Uterus (tissue), 4 donors: ENCODE results near the gene ANO8. TPM values are rescaled to one million over a fixed set of nuclear protein-coding genes. Genes with fewer than 3 reads are reported as not detected.

Experiments
- DNase-seq, 2 donors: peaks; one replicate each; pipeline ENCODE4 v3.0.0-alpha.2; 2019 to 2020
- H3K27ac ChIP-seq, 2 donors: fragments of 200-600 bp; sonication (generic); 1 replicate in 1 of 2; 2 replicates in 1 of 2; pipeline ENCODE4 v1.5.1; 2016 to 2018
- H3K27me3 ChIP-seq, 2 donors: fragments of 200-600 bp; sonication (generic); one replicate each; pipeline ENCODE4 v1.5.1; 2018 to 2019; ENCODE audit warnings: control low read depth in 1 of 2
- H3K36me3 ChIP-seq, 2 donors: fragments of 200-600 bp; sonication (generic); one replicate each; pipeline ENCODE4 v1.5.1; 2019; ENCODE audit warnings: control low read depth in 1 of 2
- H3K4me1 ChIP-seq, 2 donors: fragments of 200-600 bp; sonication (generic); one replicate each; pipeline ENCODE4 v1.5.1; 2018 to 2019; ENCODE audit warnings: control low read depth in 1 of 2
- H3K4me3 ChIP-seq, 2 donors: fragments of 200-600 bp; sonication (generic); 1 replicate in 1 of 2; 2 replicates in 1 of 2; pipeline ENCODE4 v1.5.1; 2018 to 2019; ENCODE audit warnings: mild to moderate bottlenecking in 1 of 2
- H3K9me3 ChIP-seq, 2 donors: fragments of 200-600 bp; sonication (generic); one replicate each; pipeline ENCODE4 v1.5.1; 2019; ENCODE audit warnings: control low read depth in 1 of 2
- CTCF ChIP-seq, 4 experiments: fragments of 200-600 bp in 2 of 4; fragments of 450-650 bp in 2 of 4; sonication (generic) in 2 of 4; IDR thresholded peaks; one replicate each; pipeline ENCODE4 v1.5.1; 2016 to 2019; ENCODE audit warnings: antibody characterized with exemption in 4 of 4, mild to moderate bottlenecking in 2 of 4, moderate library complexity in 1 of 4
- POLR2A ChIP-seq, 2 donors: fragments of 450-650 bp; IDR thresholded peaks; one replicate each; pipeline ENCODE4 v1.6.1; 2016; ENCODE audit warnings: antibody characterized with exemption in 2 of 2, mild to moderate bottlenecking in 1 of 2, moderate library complexity in 1 of 2
- intact Hi-C: fragments of 100-400 bp; cut with DNase I; formaldehyde crosslinking; loops from one replicate; pipeline ENCODE4 v1.15.1; 2023; ENCODE audit warnings: low total_unique reads
- total RNA-seq, 4 donors: library from RNA; depleted of rRNA in 3 of 4; stranded (reverse); fragments of >200 nt in 3 of 4; gene quantifications; one replicate each; pipeline versions ENCODE4 v1.1.0 to v1.2.4, GENCODE V29; 2014 to 2023
- donor health status: DM: yes; HTN: yes; CAD: no.

The ANO8 gene
- total RNA-seq, 4 donors from 2014 or later = 0.51 to 12.6 (median 7.6) TPM

- TF ChIP-seq POLR2A (IDR thresholded peaks at IDR 0.05) (no peak), CTCF (IDR thresholded peaks at IDR 0.05) (no peak)
- Histone ChIP-seq H3K27me3 (peaks cover 0 to 2% of the 10 kb centered on the region in 2 donors), H3K9me3 (no peaks in the 10 kb centered on the region), H3K36me3 (no peaks in the 10 kb centered on the region), H3K4me1 (peaks cover 0 to 18% of the 10 kb centered on the region in 2 donors), H3K27ac (no peak overlapping the region), H3K4me3 (no peak overlapping the region)
- intact Hi-C loops = no loop called here
- DNase-seq = no peak
Observed at GRCh38 chr19:17323964-17324332, 10.7 kb downstream of the ANO8 start.

- Histone ChIP-seq H3K27me3 (no peaks in the 10 kb centered on the region), H3K36me3 (no peaks in the 10 kb centered on the region), H3K4me1 (peaks cover 0 to 13% of the 10 kb centered on the region in 2 donors), H3K9me3 (no peaks in the 10 kb centered on the region), H3K27ac (no peak overlapping the region), H3K4me3 (no peak overlapping the region)
- DNase-seq = no peak
- intact Hi-C loops = no loop called here
- TF ChIP-seq CTCF (IDR thresholded peaks at IDR 0.05) (no peak), POLR2A (IDR thresholded peaks at IDR 0.05) (no peak)
Observed at GRCh38 chr19:17323300-17323963, 11.2 kb downstream of the ANO8 start.

- Histone ChIP-seq H3K4me1 (peaks cover 0 to 8% of the 10 kb centered on the region in 2 donors), H3K9me3 (no peaks in the 10 kb centered on the region), H3K27me3 (no peaks in the 10 kb centered on the region), H3K36me3 (no peaks in the 10 kb centered on the region), H3K27ac (no peak overlapping the region), H3K4me3 (no peak overlapping the region)
- TF ChIP-seq CTCF (IDR thresholded peaks at IDR 0.05) (no peak), POLR2A (IDR thresholded peaks at IDR 0.05) (no peak)
- peak in 1 of 2 donors; percentile 24 for DNase-seq
- intact Hi-C loops = no loop called here
Observed at GRCh38 chr19:17322854-17323253, 11.8 kb downstream of the ANO8 start.

- no peak overlapping the region for H3K27ac ChIP-seq
- H3K36me3 ChIP-seq = no peaks in the 10 kb centered on the region
- TF ChIP-seq POLR2A (IDR thresholded peaks at IDR 0.05) (no peak), CTCF (IDR thresholded peaks at IDR 0.05) (no peak)
- no peaks in the 10 kb centered on the region for H3K9me3 ChIP-seq
- H3K4me3 ChIP-seq = no peak overlapping the region
- peaks cover 0 to 8% of the 10 kb centered on the region in 2 donors for H3K4me1 ChIP-seq
- DNase-seq = no peak
- no peaks in the 10 kb centered on the region for H3K27me3 ChIP-seq
- intact Hi-C loops = no loop called here
Observed at GRCh38 chr19:17321655-17322489, 12.8 kb downstream of the ANO8 start.

GRCh38 chr19:17320435-17320834, 14.2 kb downstream of the ANO8 start:
- no peak overlapping the region for H3K27ac ChIP-seq
- no peak for DNase-seq
- TF ChIP-seq CTCF (IDR thresholded peaks at IDR 0.05) (no peak), POLR2A (IDR thresholded peaks at IDR 0.05) (no peak)
- H3K27me3 ChIP-seq = no peaks in the 10 kb centered on the region
- intact Hi-C loops = no loop called here
- no peak overlapping the region for H3K4me3 ChIP-seq
- H3K9me3 ChIP-seq = no peaks in the 10 kb centered on the region
- H3K4me1 ChIP-seq = peaks cover 0 to 8% of the 10 kb centered on the region in 2 donors
- no peaks in the 10 kb centered on the region for H3K36me3 ChIP-seq
